ENCODE measurements around the gene OR1L4.

Gene OR1L4, protein sequence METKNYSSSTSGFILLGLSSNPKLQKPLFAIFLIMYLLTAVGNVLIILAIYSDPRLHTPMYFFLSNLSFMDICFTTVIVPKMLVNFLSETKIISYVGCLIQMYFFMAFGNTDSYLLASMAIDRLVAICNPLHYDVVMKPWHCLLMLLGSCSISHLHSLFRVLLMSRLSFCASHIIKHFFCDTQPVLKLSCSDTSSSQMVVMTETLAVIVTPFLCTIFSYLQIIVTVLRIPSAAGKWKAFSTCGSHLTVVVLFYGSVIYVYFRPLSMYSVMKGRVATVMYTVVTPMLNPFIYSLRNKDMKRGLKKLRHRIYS

DNA sequence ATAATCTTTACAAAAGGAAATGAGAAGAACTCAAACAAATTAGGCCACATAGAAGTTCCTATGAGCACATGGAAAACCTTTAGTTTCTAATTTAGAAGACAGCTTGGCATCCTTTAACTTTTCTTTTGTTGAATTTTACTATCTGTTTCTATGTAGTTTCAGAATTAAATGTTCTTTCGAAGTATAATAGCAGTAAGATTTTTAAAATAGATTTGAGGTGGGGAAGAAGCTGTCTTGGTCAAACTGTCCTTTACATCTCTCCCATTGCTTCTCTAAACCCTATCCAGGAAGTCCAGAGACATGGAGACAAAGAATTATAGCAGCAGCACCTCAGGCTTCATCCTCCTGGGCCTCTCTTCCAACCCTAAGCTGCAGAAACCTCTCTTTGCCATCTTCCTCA is at the start of gene OR1L4:
OR1L4 (plus strand) TSS at position 301 of the 400 bp plus-strand sequence; CDS start at position 301, 0 bp downstream.
- DNase-seq = no peak

DNA sequence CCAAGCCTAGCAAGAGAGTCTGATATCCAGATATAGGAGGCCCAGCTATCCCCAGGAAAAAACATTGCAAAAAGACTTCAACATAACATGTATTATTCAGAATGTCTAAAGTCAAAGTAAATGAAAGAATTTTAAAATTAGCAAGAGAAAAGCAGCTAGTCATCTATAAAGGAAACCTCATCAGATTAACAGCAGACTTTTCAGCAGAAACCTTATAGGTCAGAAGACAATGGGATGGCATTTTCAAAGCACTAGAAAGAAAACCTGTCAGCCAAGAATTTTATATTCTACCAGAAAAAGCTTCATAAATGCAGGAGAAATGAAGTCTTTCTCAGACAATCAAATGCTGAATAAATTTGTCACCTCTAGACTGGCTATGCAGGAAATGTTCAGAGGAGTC is 38.9 kb upstream of the OR1L4 start:
- no peak for DNase-seq

DNA sequence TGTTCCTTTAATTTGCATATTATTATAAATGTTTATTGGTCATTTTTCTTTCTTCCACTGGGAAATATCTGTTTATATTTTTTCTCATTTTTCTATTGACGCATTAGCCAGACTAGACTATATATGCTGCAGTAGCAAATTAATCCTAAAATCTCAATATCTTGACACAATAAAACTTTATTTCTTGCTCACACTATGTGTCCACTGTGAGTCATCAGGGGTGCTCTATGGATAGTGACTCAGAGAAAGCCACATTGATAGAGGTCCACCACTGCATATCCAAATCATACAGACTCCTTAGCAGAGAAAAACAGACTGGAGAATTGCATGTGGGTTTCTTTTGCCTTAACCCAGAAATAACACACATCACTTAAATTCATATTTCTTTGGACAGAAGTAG is 28.1 kb upstream of the OR1L4 start:
- DNase-seq = no peak

DNA sequence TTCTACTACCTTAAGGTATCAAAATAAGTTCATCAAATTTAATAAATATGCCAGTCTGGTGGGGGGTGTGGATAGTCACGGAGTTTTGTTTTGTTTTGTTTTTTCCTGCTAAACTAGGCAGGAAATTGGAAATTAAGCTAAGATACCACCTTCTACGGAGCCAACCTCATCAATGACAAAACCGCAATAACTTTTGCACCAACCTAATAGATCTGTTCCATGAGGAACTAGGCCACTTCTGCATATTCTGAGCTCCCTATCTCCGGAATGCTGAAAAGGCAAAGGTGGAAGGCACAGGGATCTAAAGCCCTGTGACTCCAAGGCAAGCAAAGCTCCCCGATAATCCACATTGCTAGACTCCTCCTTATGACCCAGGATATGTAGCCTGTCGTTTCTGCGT is 5.8 kb upstream of the OR1L4 start:
- DNase-seq = no peak

DNA sequence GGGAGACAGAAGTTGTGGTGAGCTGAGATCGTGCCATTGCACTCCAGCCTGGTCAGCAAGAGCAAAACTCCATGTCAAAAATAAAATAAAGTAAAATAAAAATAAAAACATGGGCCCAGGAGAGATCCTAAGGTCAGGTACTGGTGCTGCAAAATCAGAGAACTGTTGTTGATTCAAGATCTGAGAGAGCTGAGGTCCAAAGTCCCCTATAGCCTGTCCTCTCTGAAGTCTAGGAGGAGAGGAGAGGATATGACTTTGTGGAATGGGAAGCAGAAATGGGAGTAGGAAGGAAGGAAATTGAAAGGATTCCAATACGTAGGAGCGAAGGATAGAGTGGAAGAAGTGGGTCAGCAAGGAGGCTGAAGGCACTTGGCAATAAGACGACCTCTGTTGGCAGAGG is 4.6 kb upstream of the OR1L4 start:
- DNase-seq = no peak

DNA sequence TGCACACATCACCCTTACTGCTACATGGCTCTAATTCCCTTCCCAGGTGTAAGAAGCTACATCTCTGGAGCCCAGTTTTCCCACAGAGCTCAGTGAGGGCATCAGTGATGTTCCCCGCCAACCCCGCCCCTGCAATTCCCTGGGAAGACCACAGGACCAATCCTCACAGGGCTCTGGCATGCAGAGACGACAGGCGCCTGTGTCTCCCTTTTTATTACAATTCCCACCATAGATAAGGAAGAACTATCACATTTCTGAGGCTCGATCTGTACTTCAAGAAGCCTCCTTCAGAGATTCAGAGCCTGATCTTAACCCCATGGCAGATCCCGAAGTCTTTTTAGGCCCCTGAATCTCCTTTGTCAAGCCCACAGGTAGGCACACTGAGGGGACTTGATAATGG is 18.2 kb downstream of the OR1L4 start, which contains the start of gene OR1L6:
OR1L6 (plus strand) TSS at position 301 of the 400 bp plus-strand sequence. CDS start 7,545 bp downstream, outside the sequence.
- no peak for DNase-seq

DNA sequence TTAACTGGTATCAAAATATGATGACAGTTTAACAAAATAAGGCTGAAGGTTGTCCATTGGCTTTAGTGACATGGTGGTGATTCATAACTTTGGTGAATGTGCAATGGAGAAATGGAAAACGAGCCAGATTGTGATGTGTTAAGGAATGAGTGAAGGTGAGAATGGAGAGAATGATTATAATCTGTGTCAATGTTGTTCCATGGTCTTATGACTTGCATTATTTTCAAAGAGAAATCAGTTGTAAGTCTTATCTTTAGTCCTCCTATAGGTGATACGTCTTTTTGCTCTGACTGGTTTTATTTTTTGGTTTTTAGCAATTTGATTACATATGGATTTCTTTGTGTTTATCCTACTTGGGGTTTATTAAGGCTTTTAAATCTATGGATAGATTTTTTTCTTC is 31.0 kb downstream of the OR1L4 start:
- no peak for DNase-seq

DNA sequence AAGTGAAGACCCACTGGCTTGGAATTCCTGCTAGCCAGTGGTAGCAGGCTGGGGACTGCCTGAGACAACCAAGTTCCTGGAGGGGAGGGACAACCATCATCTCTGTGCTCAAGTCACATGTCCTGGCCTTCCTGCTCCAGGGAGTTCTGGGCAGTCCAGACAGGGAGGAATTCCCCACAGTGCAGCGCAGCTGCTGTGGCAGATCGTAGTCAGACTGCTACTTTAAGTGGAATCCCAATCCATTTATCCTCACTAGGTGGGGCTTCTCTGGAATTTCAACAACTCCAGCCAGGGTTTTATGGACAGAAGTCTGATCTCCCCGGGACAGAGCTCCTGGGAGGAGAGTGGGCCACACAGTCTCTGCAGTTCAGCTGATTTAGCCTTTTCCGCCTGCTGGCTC is 44.0 kb downstream of the OR1L4 start:
- no peak for DNase-seq
